ENCODE measurements around the gene SEMA3B.

The SEMA3B gene

GRCh38 chr3:50324351-50325112, 55.6 kb downstream of the SEMA3B start:
- peak; percentile 89 for TF ChIP-seq CTCF (IDR thresholded peaks at IDR 0.05; ENCODE audit: low read length, missing control alignments)
- peak; percentile 73 for DNase-seq (ENCODE audit: low read depth)
- no peak overlapping the region for H3K4me3 ChIP-seq (replicated peaks; ENCODE audit: low read depth, low read length)

GRCh38 chr3:50325113-50325480, 56.1 kb downstream of the SEMA3B start:
- no peak for DNase-seq (ENCODE audit: low read depth)
- no peak for TF ChIP-seq CTCF (IDR thresholded peaks at IDR 0.05; ENCODE audit: low read length, missing control alignments)
- H3K4me3 ChIP-seq (replicated peaks; ENCODE audit: low read depth, low read length), result no peak overlapping the region

- no peak for DNase-seq (ENCODE audit: low read depth)
- TF ChIP-seq CTCF (IDR thresholded peaks at IDR 0.05; ENCODE audit: low read length, missing control alignments), result no peak
- no peak overlapping the region for H3K4me3 ChIP-seq (replicated peaks; ENCODE audit: low read depth, low read length)
Observed at GRCh38 chr3:50325497-50326181, 56.7 kb downstream of the SEMA3B start.

- TF ChIP-seq CTCF (IDR thresholded peaks at IDR 0.05; ENCODE audit: low read length, missing control alignments), result no peak
- no peak for DNase-seq (ENCODE audit: low read depth)
- no peak overlapping the region for H3K4me3 ChIP-seq (replicated peaks; ENCODE audit: low read depth, low read length)
Observed at GRCh38 chr3:50326182-50326541, 57.2 kb downstream of the SEMA3B start.

GRCh38 chr3:50327129-50327528, 58.2 kb downstream of the SEMA3B start:
- no peak for TF ChIP-seq CTCF (IDR thresholded peaks at IDR 0.05; ENCODE audit: low read length, missing control alignments)
- DNase-seq (ENCODE audit: low read depth), result no peak
- H3K4me3 ChIP-seq (replicated peaks; ENCODE audit: low read depth, low read length), result peak overlapping the region; percentile 88
